Keratinocyte (primary cell): ENCODE measurements around the gene ATP7A. TPM values are rescaled to one million over a fixed set of nuclear protein-coding genes. Genes with fewer than 3 reads are reported as not detected.

Source experiments
- DNase-seq: peaks from one replicate; pipeline ENCODE4 v3.0.0-alpha.2; 2011; ENCODE audit warnings: low read depth, missing footprints, low spot score
- FAIRE-seq: peaks from 2 replicates; lab custom pipeline; 2011; peaks lifted over from hg19 to GRCh38; lab: Jason Lieb, UNC
- H2AFZ ChIP-seq: 2 replicates; pipeline ENCODE4 v1.6.0; 2012; ENCODE audit warnings: low read length, control low read depth, inconsistent platforms; ENCODE audit not compliant: control insufficient read depth
- H3K27ac ChIP-seq: 2 replicates; pipeline ENCODE4 v1.5.1; 2011; ENCODE audit warnings: low read length; ENCODE audit not compliant: control insufficient read depth, insufficient read depth
- H3K27me3 ChIP-seq: 3 replicates; pipeline ENCODE4 v1.6.0; 2011; ENCODE audit warnings: low read length; ENCODE audit not compliant: control insufficient read depth, insufficient read depth; ENCODE audit errors: extremely low read depth
- H3K36me3 ChIP-seq, 2 experiments: 2 replicates in 1 of 2; 3 replicates in 1 of 2; pipeline ENCODE4 v1.5.1; 2011; ENCODE audit warnings: low read length in 2 of 2, mild to moderate bottlenecking in 1 of 2; ENCODE audit not compliant: control insufficient read depth in 2 of 2, insufficient read depth in 2 of 2; ENCODE audit errors: extremely low read depth in 1 of 2
- H3K4me1 ChIP-seq: 3 replicates; pipeline ENCODE4 v1.5.1; 2011; ENCODE audit warnings: low read length; ENCODE audit not compliant: control insufficient read depth, insufficient read depth; ENCODE audit errors: extremely low read depth
- H3K4me2 ChIP-seq: 3 replicates; pipeline ENCODE4 v1.6.0; 2011; ENCODE audit warnings: low read depth, low read length; ENCODE audit not compliant: control insufficient read depth, insufficient read depth; ENCODE audit errors: extremely low read depth
- H3K4me3 ChIP-seq, 3 experiments: fragments of 200-600 bp in 1 of 3; sonication (generic) in 1 of 3; 2 replicates in 2 of 3; 3 replicates in 1 of 3; pipeline ENCODE4 v1.5.1; 2011 to 2016; ENCODE audit warnings: low read length in 3 of 3, mild to moderate bottlenecking in 3 of 3, control low read depth in 2 of 3, inconsistent platforms in 1 of 3, low read depth in 1 of 3, mixed read lengths in 1 of 3, mixed run types in 1 of 3, moderate library complexity in 1 of 3; ENCODE audit not compliant: control insufficient read depth in 2 of 3, insufficient read depth in 2 of 3; ENCODE audit errors: extremely low read depth in 1 of 3
- H3K79me2 ChIP-seq: 2 replicates; pipeline ENCODE4 v1.6.0; 2012; ENCODE audit warnings: low read length; ENCODE audit not compliant: control insufficient read depth, insufficient read depth
- H3K9ac ChIP-seq: 3 replicates; pipeline ENCODE4 v1.6.0; 2011; ENCODE audit warnings: low read length; ENCODE audit not compliant: control insufficient read depth, insufficient read depth; ENCODE audit errors: extremely low read depth
- H3K9me1 ChIP-seq: 3 replicates; pipeline ENCODE4 v1.6.0; 2011; ENCODE audit warnings: low read length; ENCODE audit not compliant: control insufficient read depth, insufficient read depth; ENCODE audit errors: extremely low read depth
- H3K9me3 ChIP-seq: 2 replicates; pipeline ENCODE4 v1.5.1; 2012; ENCODE audit warnings: low read depth, low read length; ENCODE audit not compliant: control insufficient read depth
- H4K20me1 ChIP-seq: 3 replicates; pipeline ENCODE4 v1.6.0; 2011; ENCODE audit warnings: low read length; ENCODE audit not compliant: control insufficient read depth, insufficient read depth; ENCODE audit errors: extremely low read depth
- CTCF ChIP-seq, 3 experiments: IDR thresholded peaks in 1 of 3; conservative IDR thresholded peaks in 1 of 3; optimal IDR thresholded peaks in 1 of 3; 2 replicates in 2 of 3; 3 replicates in 1 of 3; pipeline versions ENCODE3 to v1.5.1; 2011; ENCODE audit warnings: low read length in 3 of 3, mild to moderate bottlenecking in 3 of 3, moderate library complexity in 2 of 3, control low read depth in 1 of 3, inconsistent platforms in 1 of 3; ENCODE audit not compliant: insufficient read depth in 2 of 3; ENCODE audit errors: extremely low read depth in 1 of 3
- EZH2 ChIP-seq: IDR thresholded peaks from one replicate; pipeline ENCODE4 v1.6.1; 2012; ENCODE audit warnings: inconsistent platforms, mild to moderate bottlenecking, low read length, moderate library complexity
- dilution Hi-C: fragments of 300-500 bp; cut with MboI; formaldehyde crosslinking; loops from one replicate; pipeline ENCODE4 v1.7.0; 2020; ENCODE audit warnings: low sequenced_read_pairs; ENCODE audit not compliant: extremely low pct_ligation_motif_present
- polyA plus RNA-seq, 5 experiments: library from polyadenylated mRNA; depleted of rRNA in 3 of 5; stranded (reverse) in 3 of 5; stranded (forward) in 1 of 5; unstranded in 1 of 5; fragments of >200 nt; gene quantifications; 1 replicate in 1 of 5; 2 replicates in 3 of 5; 3 replicates in 1 of 5; pipeline versions ENCODE4 v1.2.1 to v1.2.3, GENCODE V29; 2011 to 2012; ENCODE audit warnings: missing spikeins in 2 of 5, low read depth in 1 of 5, low replicate concordance in 1 of 5

The ATP7A gene
- polyA plus RNA-seq, 1 donor (not counting 4 experiments of a cell fraction or from before 2014, with no cell fraction given): 4.0 TPM

GRCh38 chrX:77894921-77895886 lies 15.3 kb upstream of the ATP7A start, which contains the start of gene MAGT1:
TSS of gene MAGT1 (minus strand) at chrX:77895435. CDS start at chrX:77895410, 25 bp downstream.
- Histone ChIP-seq H3K4me1 (no peaks in the 10 kb centered on the region), H3K9me3 (no peaks in the 10 kb centered on the region), H3K4me3 (peak within 1 kb of the TSS; percentile 68 to 81 (median 72)), H3K4me2 (peak within 1 kb of the TSS; percentile 73), H4K20me1 (no peaks in the 10 kb centered on the region), H3K9ac (peak within 1 kb of the TSS; percentile 96), H3K27ac (peak within 1 kb of the TSS; percentile 98), H3K79me2 (peaks cover 52% of the 10 kb centered on the region), H3K9me1 (no peaks in the 10 kb centered on the region), H3K27me3 (no peaks in the 10 kb centered on the region), H2AFZ (peak within 1 kb of the TSS; percentile 80), H3K36me3 (no peaks in the 10 kb centered on the region)
- DNase-seq (peak; percentile 71), FAIRE-seq (peak; percentile 53)
- TF ChIP-seq CTCF (optimal IDR thresholded peaks at IDR 0.05 in 1 of 3, IDR thresholded peaks at IDR 0.05 in 1 of 3, conservative IDR thresholded peaks at IDR 0.05 in 1 of 3; ENCODE audit: extremely low read depth in 1 of 3, insufficient read depth in 2 of 3, low read length in 3 of 3): no peak
- no peak for TF ChIP-seq EZH2
- dilution Hi-C loops: no loop called here

- Histone ChIP-seq H3K27me3 (no peaks in the 10 kb centered on the region), H3K9me1 (no peaks in the 10 kb centered on the region), H3K9me3 (no peaks in the 10 kb centered on the region), H3K4me1 (no peaks in the 10 kb centered on the region), H3K36me3 (peaks cover 0 to 3% of the 10 kb centered on the region in 2 experiments), H3K9ac (peak within 1 kb of the TSS; percentile 91), H4K20me1 (no peaks in the 10 kb centered on the region), H2AFZ (peak within 1 kb of the TSS; percentile 72), H3K4me2 (peak within 1 kb of the TSS; percentile 78), H3K27ac (peak within 1 kb of the TSS; percentile 91), H3K79me2 (peaks cover 47% of the 10 kb centered on the region), H3K4me3 (peak within 1 kb of the TSS; percentile 59 to 88 (median 87))
- FAIRE-seq (peak; percentile 69), DNase-seq (peak; percentile 59)
- dilution Hi-C loops: no loop called here
- TF ChIP-seq CTCF (optimal IDR thresholded peaks at IDR 0.05 in 1 of 3, IDR thresholded peaks at IDR 0.05 in 1 of 3, conservative IDR thresholded peaks at IDR 0.05 in 1 of 3; ENCODE audit: extremely low read depth in 1 of 3, insufficient read depth in 2 of 3, low read length in 3 of 3) (peak; percentile 31 to 38 (median 34)), EZH2 (no peak)
Observed at GRCh38 chrX:77899081-77899828, 11.2 kb upstream of the ATP7A start, which contains the start of gene COX7B. TSS of gene COX7B (plus strand) at chrX:77899468. CDS start at chrX:77899554, 86 bp downstream.
